Psoas muscle (tissue), 8 donors: ENCODE data around the gene PPP2R5E. TPM values are rescaled to one million over a fixed set of nuclear protein-coding genes. Genes with fewer than 3 reads are reported as not detected.

ENCODE experiments used
- ATAC-seq, 4 donors: fragments of 200-7000 bp; cut with Tn5 transposase; one replicate each; pipeline ENCODE4 v1.9.1; 2020; ENCODE audit warnings: moderate library complexity in 3 of 4, mild to moderate bottlenecking in 2 of 4
- DNase-seq, 2 donors: peaks; one replicate each; pipeline ENCODE4 v3.0.0-alpha.2; 2020
- H3K27ac ChIP-seq: fragments of 200-600 bp; one replicate; pipeline ENCODE4 v1.8.0; 2022
- H3K27me3 ChIP-seq, 3 donors: fragments of 200-600 bp in 1 of 3; one replicate each; pipeline versions ENCODE4 v1.6.1 to v1.8.0; 2013 to 2022; ENCODE audit warnings: low read length in 2 of 3, mild to moderate bottlenecking in 2 of 3, moderate library complexity in 1 of 3; ENCODE audit not compliant: insufficient read depth in 3 of 3
- H3K36me3 ChIP-seq, 2 donors: fragments of 200-600 bp in 1 of 2; one replicate each; pipeline versions ENCODE4 v1.6.1 to v1.8.0; 2013 to 2022; ENCODE audit warnings: low read depth in 1 of 2, mild to moderate bottlenecking in 1 of 2, moderate library complexity in 1 of 2; ENCODE audit not compliant: insufficient read depth in 1 of 2
- H3K4me1 ChIP-seq: fragments of 200-600 bp; one replicate; pipeline ENCODE4 v1.8.0; 2022
- H3K4me3 ChIP-seq: fragments of 200-600 bp; one replicate; pipeline ENCODE4 v1.8.0; 2022; ENCODE audit warnings: mild to moderate bottlenecking
- H3K9me3 ChIP-seq: fragments of 200-600 bp; one replicate; pipeline ENCODE4 v1.8.0; 2022
- WGBS, 3 donors: extraction: QIAGEN DNeasy Blood & Tissue Kit; methylation state at CpG; one replicate each; pipeline versions ENCODE4 v1.1.6 to v1.1.7; 2013; 5-methylcytosine and 5-hydroxymethylcytosine counted together
- intact Hi-C, 2 donors: fragments of 100-400 bp; cut with DNase I; formaldehyde crosslinking; loops; one replicate each; pipeline versions ENCODE4 v1.11.0 to v1.14.2; 2022
- polyA plus RNA-seq, 3 donors: library from polyadenylated mRNA; stranded (reverse); fragments of 200-250 nt; gene quantifications; one replicate each; pipeline ENCODE4 v1.2.3, GENCODE V29; 2013
- total RNA-seq, 4 donors: library from RNA; stranded (reverse); fragmentation: NEBNext Ultra II Directional in 2 of 4; extraction: Animal tissue kit (Norgen Biotek cat#: 25700) in 2 of 4; gene quantifications; one replicate each; pipeline versions ENCODE4 v1.2.1 to v1.2.4, GENCODE V29; 2021 to 2023
- TF ChIP-seq, protein P1 (sequence below): fragments of 200-600 bp; IDR thresholded peaks from one replicate; pipeline ENCODE4 v1.8.0; 2022; ENCODE audit warnings: antibody characterized with exemption
- donor health status: healthy with polysubstance abuse.
- donor health status: DM: no; HTN: no; CAD: no; lungs with moderate emphysema.
- donor health status: Bipolar disorder and iron deficiency.
- donor health status: healthy.
- donor health status: DM: yes; HTN: yes; CAD: no.
- donor health status: DM: no; HTN: no; CAD: no.
- donor health status: DM: no; HTN: no; CAD: no.
- donor health status: DM: yes; HTN: yes; CAD: no.

Gene PPP2R5E
- total and polyA plus RNA-seq, 7 donors: 10.8 to 35.0 (median 29.3) TPM

GRCh38 chr14:63343878-63344277, 199.3 kb downstream of the PPP2R5E start:
- intact Hi-C loops: no loop called here
- Histone ChIP-seq H3K36me3 (no peaks in the 10 kb centered on the region), H3K27ac (no peak overlapping the region), H3K9me3 (no peaks in the 10 kb centered on the region), H3K27me3 (no peaks in the 10 kb centered on the region), H3K4me1 (no peaks in the 10 kb centered on the region), H3K4me3 (no peak overlapping the region)
- TF ChIP-seq, protein P1, sequence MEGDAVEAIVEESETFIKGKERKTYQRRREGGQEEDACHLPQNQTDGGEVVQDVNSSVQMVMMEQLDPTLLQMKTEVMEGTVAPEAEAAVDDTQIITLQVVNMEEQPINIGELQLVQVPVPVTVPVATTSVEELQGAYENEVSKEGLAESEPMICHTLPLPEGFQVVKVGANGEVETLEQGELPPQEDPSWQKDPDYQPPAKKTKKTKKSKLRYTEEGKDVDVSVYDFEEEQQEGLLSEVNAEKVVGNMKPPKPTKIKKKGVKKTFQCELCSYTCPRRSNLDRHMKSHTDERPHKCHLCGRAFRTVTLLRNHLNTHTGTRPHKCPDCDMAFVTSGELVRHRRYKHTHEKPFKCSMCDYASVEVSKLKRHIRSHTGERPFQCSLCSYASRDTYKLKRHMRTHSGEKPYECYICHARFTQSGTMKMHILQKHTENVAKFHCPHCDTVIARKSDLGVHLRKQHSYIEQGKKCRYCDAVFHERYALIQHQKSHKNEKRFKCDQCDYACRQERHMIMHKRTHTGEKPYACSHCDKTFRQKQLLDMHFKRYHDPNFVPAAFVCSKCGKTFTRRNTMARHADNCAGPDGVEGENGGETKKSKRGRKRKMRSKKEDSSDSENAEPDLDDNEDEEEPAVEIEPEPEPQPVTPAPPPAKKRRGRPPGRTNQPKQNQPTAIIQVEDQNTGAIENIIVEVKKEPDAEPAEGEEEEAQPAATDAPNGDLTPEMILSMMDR: no peak
- no peak for ATAC-seq
- DNase-seq: no peak
- 76 to 94% (median 79%) methylated on average over 1 of the region's 1 CpG for WGBS, 3 donors

DNA sequence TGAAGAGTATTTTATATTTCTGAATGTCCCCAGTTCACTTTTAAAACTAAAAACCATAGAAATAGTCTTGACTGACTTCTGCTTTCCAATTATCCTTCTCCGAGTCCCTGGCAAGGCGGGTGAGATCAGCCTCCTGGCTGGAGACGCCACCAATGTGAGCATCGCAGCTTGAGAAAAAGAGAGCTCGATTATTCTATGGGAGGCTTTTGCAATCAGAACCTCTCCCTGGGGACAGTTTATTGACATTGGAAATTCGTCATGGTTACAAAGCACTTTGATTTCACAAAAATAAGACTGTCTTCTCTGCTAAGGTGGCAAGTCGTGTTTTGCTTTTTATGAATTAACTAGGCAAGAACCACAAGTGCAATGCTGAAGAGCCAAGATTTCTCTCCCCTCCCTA, 200.8 kb downstream of the PPP2R5E start:
- no peak overlapping the region for H3K27ac ChIP-seq
- no peak overlapping the region for H3K4me3 ChIP-seq
- WGBS, 3 donors: 55 to 65% (median 56%) methylated on average over 7 of the region's 7 CpGs
- no peaks in the 10 kb centered on the region for H3K9me3 ChIP-seq
- TF ChIP-seq, protein P1: no peak
- DNase-seq (no peak), ATAC-seq (no peak)
- H3K36me3 ChIP-seq: no peaks in the 10 kb centered on the region
- intact Hi-C loops: no loop called here
- no peaks in the 10 kb centered on the region for H3K27me3 ChIP-seq
- no peaks in the 10 kb centered on the region for H3K4me1 ChIP-seq

- no peaks in the 10 kb centered on the region for H3K9me3 ChIP-seq
- no peaks in the 10 kb centered on the region for H3K4me1 ChIP-seq
- TF ChIP-seq, protein P1: no peak
- no peak overlapping the region for H3K27ac ChIP-seq
- ATAC-seq: no peak
- DNase-seq: no peak
- H3K36me3 ChIP-seq: no peaks in the 10 kb centered on the region
- WGBS, 3 donors: 58 to 68% (median 68%) methylated on average over 6 of the region's 6 CpGs
- intact Hi-C loops: no loop called here
- no peaks in the 10 kb centered on the region for H3K27me3 ChIP-seq
- H3K4me3 ChIP-seq: no peak overlapping the region
These were observed 214.1 kb downstream of the PPP2R5E start for GRCh38 chr14:63328787-63329737.

DNA sequence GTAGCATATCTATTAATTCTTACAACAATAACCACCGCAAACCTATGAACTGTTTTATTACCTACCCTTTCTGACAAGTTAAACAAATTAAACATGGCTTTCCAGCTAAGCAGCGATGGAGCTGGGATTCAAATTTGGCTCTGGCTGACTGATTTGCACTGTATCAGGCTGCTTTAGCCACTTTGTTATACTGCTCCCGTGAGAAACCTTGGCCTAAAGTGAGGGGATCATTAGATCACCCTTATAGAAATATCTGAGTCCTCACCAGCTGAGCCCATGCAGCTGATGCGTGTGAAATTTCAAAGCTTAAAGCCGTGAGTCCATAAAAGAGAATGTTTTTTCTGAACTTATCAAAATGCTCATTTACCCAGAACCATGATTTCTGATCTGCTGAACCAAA, 216.3 kb downstream of the PPP2R5E start:
- TF ChIP-seq, protein P1: no peak
- WGBS, 3 donors: 57 to 67% (median 63%) methylated on average over 5 of the region's 5 CpGs

More for the DNA sequence above, 216.3 kb downstream of the PPP2R5E start:
- no peaks in the 10 kb centered on the region for H3K36me3 ChIP-seq
- no peaks in the 10 kb centered on the region for H3K9me3 ChIP-seq
- intact Hi-C loops: no loop called here
- no peaks in the 10 kb centered on the region for H3K27me3 ChIP-seq
- no peaks in the 10 kb centered on the region for H3K4me1 ChIP-seq
- no peak overlapping the region for H3K4me3 ChIP-seq
- DNase-seq (no peak), ATAC-seq (no peak)
- H3K27ac ChIP-seq: no peak overlapping the region
